Measurements from ENCODE around the gene TET3.

The TET3 gene

GRCh38 chr2:74019516-74019915 lies 34.8 kb downstream of the TET3 start:
- H3F3A ChIP-seq (ENCODE audit: control insufficient read depth, insufficient read depth): no peaks in the 10 kb centered on the region
- peaks cover 4% of the 10 kb centered on the region for H3K36me3 ChIP-seq (ENCODE audit: control insufficient read depth, low read length)
- H3K79me2 ChIP-seq (ENCODE audit: control insufficient read depth, low read length): peaks cover 75% of the 10 kb centered on the region
- H4K20me1 ChIP-seq (ENCODE audit: control insufficient read depth, insufficient read depth, low read depth, low read length): 0 out of 2 replicates have a peak, but pooled peaks cover 10% of the 10 kb centered on the region
- no peaks in the 10 kb centered on the region for H3K9me3 ChIP-seq (ENCODE audit: control insufficient read depth, insufficient read depth, low read length)
- H3K27ac ChIP-seq (ENCODE audit: low read depth, low read length): no peak overlapping the region
- no peak overlapping the region for H3K4me2 ChIP-seq (ENCODE audit: low read length)
- H3K4me3 ChIP-seq (ENCODE audit: low read length): no peak overlapping the region
- H3K4me1 ChIP-seq (ENCODE audit: control insufficient read depth, low read length): peaks cover 23% of the 10 kb centered on the region
- no peak for TF ChIP-seq CTCF (IDR thresholded peaks at IDR 0.05; ENCODE audit: low read depth, low read length, poor library complexity, severe bottlenecking)
- TF ChIP-seq EZH2phosphoT487 (IDR thresholded peaks at IDR 0.05; ENCODE audit: borderline replicate concordance, low read length): no peak
- no peaks in the 10 kb centered on the region for H3K27me3 ChIP-seq (ENCODE audit: control insufficient read depth, low read length)
- H3K9me2 ChIP-seq (replicated peaks; ENCODE audit: control insufficient read depth, low read length): no peaks in the 10 kb centered on the region

- Histone ChIP-seq H3K4me3 (ENCODE audit: low read length) (no peak overlapping the region), H3K9me3 (ENCODE audit: control insufficient read depth, insufficient read depth, low read length) (no peaks in the 10 kb centered on the region), H3K27ac (ENCODE audit: low read depth, low read length) (no peak overlapping the region), H3K79me2 (ENCODE audit: control insufficient read depth, low read length) (peaks cover 73% of the 10 kb centered on the region), H4K20me1 (ENCODE audit: control insufficient read depth, insufficient read depth, low read depth, low read length) (0 out of 2 replicates have a peak, but pooled peaks cover 7% of the 10 kb centered on the region), H3K27me3 (ENCODE audit: control insufficient read depth, low read length) (no peaks in the 10 kb centered on the region), H3F3A (ENCODE audit: control insufficient read depth, insufficient read depth) (no peaks in the 10 kb centered on the region), H3K9me2 (replicated peaks; ENCODE audit: control insufficient read depth, low read length) (no peaks in the 10 kb centered on the region), H3K36me3 (ENCODE audit: control insufficient read depth, low read length) (peaks cover 4% of the 10 kb centered on the region), H3K4me2 (ENCODE audit: low read length) (no peak overlapping the region), H3K4me1 (ENCODE audit: control insufficient read depth, low read length) (peaks cover 23% of the 10 kb centered on the region)
- no peak for TF ChIP-seq CTCF (IDR thresholded peaks at IDR 0.05; ENCODE audit: low read depth, low read length, poor library complexity, severe bottlenecking)
- no peak for TF ChIP-seq EZH2phosphoT487 (IDR thresholded peaks at IDR 0.05; ENCODE audit: borderline replicate concordance, low read length)
Observed at GRCh38 chr2:74020702-74021406, 36.1 kb downstream of the TET3 start.

- Histone ChIP-seq H3K27ac (ENCODE audit: low read depth, low read length) (no peak overlapping the region), H3F3A (ENCODE audit: control insufficient read depth, insufficient read depth) (no peaks in the 10 kb centered on the region), H3K4me1 (ENCODE audit: control insufficient read depth, low read length) (peaks cover 26% of the 10 kb centered on the region), H3K79me2 (ENCODE audit: control insufficient read depth, low read length) (peaks cover 79% of the 10 kb centered on the region), H3K4me3 (ENCODE audit: low read length) (no peak overlapping the region), H3K9me3 (ENCODE audit: control insufficient read depth, insufficient read depth, low read length) (no peaks in the 10 kb centered on the region), H3K27me3 (ENCODE audit: control insufficient read depth, low read length) (no peaks in the 10 kb centered on the region), H4K20me1 (ENCODE audit: control insufficient read depth, insufficient read depth, low read depth, low read length) (0 out of 2 replicates have a peak, but pooled peaks cover 7% of the 10 kb centered on the region), H3K36me3 (ENCODE audit: control insufficient read depth, low read length) (peaks cover 4% of the 10 kb centered on the region), H3K9me2 (replicated peaks; ENCODE audit: control insufficient read depth, low read length) (no peaks in the 10 kb centered on the region), H3K4me2 (ENCODE audit: low read length) (no peak overlapping the region)
- TF ChIP-seq CTCF (IDR thresholded peaks at IDR 0.05; ENCODE audit: low read depth, low read length, poor library complexity, severe bottlenecking): no peak
- no peak for TF ChIP-seq EZH2phosphoT487 (IDR thresholded peaks at IDR 0.05; ENCODE audit: borderline replicate concordance, low read length)
Observed at GRCh38 chr2:74021407-74021755, 36.7 kb downstream of the TET3 start.
